ENCODE data around the gene NLGN4X. TPM values are rescaled to one million over a fixed set of nuclear protein-coding genes. Genes with fewer than 3 reads are reported as not detected.

The NLGN4X gene
- 16.9 and 19.6 TPM in 2 replicates for polyA plus RNA-seq

DNA sequence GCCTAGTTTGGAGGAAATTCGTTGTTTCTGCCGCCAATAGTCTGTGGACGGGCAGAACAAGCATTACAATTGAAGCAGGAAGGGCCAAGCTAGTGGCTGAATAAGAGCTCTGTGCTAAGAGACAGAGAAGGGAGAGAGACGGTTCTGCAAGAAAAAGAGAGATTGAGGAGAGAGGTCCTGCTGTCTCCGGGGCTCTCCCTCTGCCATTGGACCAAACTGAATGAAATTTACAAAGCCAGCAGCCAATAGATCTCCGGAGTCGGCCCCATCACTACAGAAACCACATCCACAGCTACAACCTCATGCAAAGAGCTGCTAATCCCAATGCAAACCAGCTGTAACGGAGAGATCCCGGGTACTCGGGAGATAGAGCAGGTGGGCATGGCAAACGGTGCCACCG lies at the start of gene NLGN4X:
Gene NLGN4X, minus strand, starts transcription at position 148 of the 400 bp plus-strand sequence. CDS start 77,401 bp downstream, outside the sequence.

Data from Purkinje cell (primary cell).